Stimulated activated naive CD8-positive, alpha-beta T cell treated with anti-CD3 and anti-CD28 coated beads, Interleukin-15, Interleukin-2, amounts not matched to agents 100 ng/mL and 50 ng/mL, for 24 hours (primary cell): Measurements from ENCODE around the gene ZSCAN5C.

Experiments used
- H3K27ac Mint-ChIP-seq: one replicate; pipeline ENCODE4 v1.8.0; 2021; ENCODE audit warnings: mild to moderate bottlenecking, mixed read lengths
- H3K27me3 Mint-ChIP-seq: one replicate; pipeline ENCODE4 v1.8.0; 2021; ENCODE audit warnings: mixed read lengths
- H3K36me3 Mint-ChIP-seq: one replicate; pipeline ENCODE4 v1.8.0; 2021; ENCODE audit warnings: low read depth, mixed read lengths
- H3K4me1 Mint-ChIP-seq: one replicate; pipeline ENCODE4 v1.8.0; 2021; ENCODE audit warnings: low read depth, mixed read lengths
- H3K4me3 Mint-ChIP-seq: one replicate; pipeline ENCODE4 v1.8.0; 2021; ENCODE audit warnings: mild to moderate bottlenecking, mixed read lengths
- H3K9me3 Mint-ChIP-seq: one replicate; pipeline ENCODE4 v1.8.0; 2021; ENCODE audit warnings: mixed read lengths

The ZSCAN5C gene

GRCh38 chr19:56201973-56202372, at the start of gene ZSCAN5C:
Gene ZSCAN5C, plus strand, starts transcription at chr19:56202273. Its CDS starts 3,641 bp downstream, at chr19:56205914.
- Mint-ChIP-seq H3K4me3 (no peak within 1 kb of the TSS), H3K36me3 (no peaks in the 10 kb centered on the region), H3K4me1 (no peaks in the 10 kb centered on the region), H3K27ac (no peak within 1 kb of the TSS), H3K27me3 (peaks cover 5% of the 10 kb centered on the region), H3K9me3 (no peaks in the 10 kb centered on the region)

GRCh38 chr19:56152644-56153043, 49.4 kb upstream of the ZSCAN5C start:
- peaks cover 8% of the 10 kb centered on the region for H3K4me1 Mint-ChIP-seq
- no peaks in the 10 kb centered on the region for H3K9me3 Mint-ChIP-seq
- H3K27me3 Mint-ChIP-seq: no peaks in the 10 kb centered on the region
- H3K27ac Mint-ChIP-seq: no peak overlapping the region
- no peak overlapping the region for H3K4me3 Mint-ChIP-seq
- peaks cover 32% of the 10 kb centered on the region for H3K36me3 Mint-ChIP-seq

GRCh38 chr19:56153507-56153906, 48.6 kb upstream of the ZSCAN5C start:
- H3K36me3 Mint-ChIP-seq: peaks cover 25% of the 10 kb centered on the region
- no peak overlapping the region for H3K4me3 Mint-ChIP-seq
- H3K27me3 Mint-ChIP-seq: no peaks in the 10 kb centered on the region
- H3K9me3 Mint-ChIP-seq: no peaks in the 10 kb centered on the region
- H3K4me1 Mint-ChIP-seq: peaks cover 8% of the 10 kb centered on the region
- H3K27ac Mint-ChIP-seq: peak overlapping the region; percentile 39

- Mint-ChIP-seq H3K36me3 (peaks cover 24% of the 10 kb centered on the region), H3K9me3 (no peaks in the 10 kb centered on the region), H3K27ac (peak overlapping the region; percentile 52), H3K27me3 (no peaks in the 10 kb centered on the region), H3K4me1 (peaks cover 8% of the 10 kb centered on the region), H3K4me3 (no peak overlapping the region)
Measured at GRCh38 chr19:56155124-56155687, 46.9 kb upstream of the ZSCAN5C start.

GRCh38 chr19:56156768-56157167, 45.3 kb upstream of the ZSCAN5C start:
- H3K4me1 Mint-ChIP-seq: peaks cover 8% of the 10 kb centered on the region
- no peaks in the 10 kb centered on the region for H3K27me3 Mint-ChIP-seq
- H3K36me3 Mint-ChIP-seq: peaks cover 22% of the 10 kb centered on the region
- H3K9me3 Mint-ChIP-seq: no peaks in the 10 kb centered on the region
- H3K4me3 Mint-ChIP-seq: no peak overlapping the region
- H3K27ac Mint-ChIP-seq: no peak overlapping the region

GRCh38 chr19:56158170-56158757, 43.8 kb upstream of the ZSCAN5C start:
- H3K9me3 Mint-ChIP-seq: no peaks in the 10 kb centered on the region
- H3K36me3 Mint-ChIP-seq: peaks cover 22% of the 10 kb centered on the region
- no peaks in the 10 kb centered on the region for H3K27me3 Mint-ChIP-seq
- H3K4me3 Mint-ChIP-seq: no peak overlapping the region
- H3K27ac Mint-ChIP-seq: no peak overlapping the region
- peaks cover 16% of the 10 kb centered on the region for H3K4me1 Mint-ChIP-seq

GRCh38 chr19:56159009-56159559, 43.0 kb upstream of the ZSCAN5C start:
- H3K27me3 Mint-ChIP-seq: no peaks in the 10 kb centered on the region
- H3K4me1 Mint-ChIP-seq: peaks cover 12% of the 10 kb centered on the region
- no peak overlapping the region for H3K4me3 Mint-ChIP-seq
- peaks cover 19% of the 10 kb centered on the region for H3K36me3 Mint-ChIP-seq
- H3K9me3 Mint-ChIP-seq: no peaks in the 10 kb centered on the region
- peak overlapping the region; percentile 31 for H3K27ac Mint-ChIP-seq

- no peaks in the 10 kb centered on the region for H3K27me3 Mint-ChIP-seq
- peaks cover 14% of the 10 kb centered on the region for H3K4me1 Mint-ChIP-seq
- peaks cover 19% of the 10 kb centered on the region for H3K36me3 Mint-ChIP-seq
- no peaks in the 10 kb centered on the region for H3K9me3 Mint-ChIP-seq
- H3K4me3 Mint-ChIP-seq: no peak overlapping the region
- no peak overlapping the region for H3K27ac Mint-ChIP-seq
Measured at GRCh38 chr19:56159622-56160271, 42.3 kb upstream of the ZSCAN5C start.

- Mint-ChIP-seq H3K27me3 (no peaks in the 10 kb centered on the region), H3K4me1 (peaks cover 14% of the 10 kb centered on the region), H3K9me3 (no peaks in the 10 kb centered on the region), H3K36me3 (peaks cover 16% of the 10 kb centered on the region), H3K4me3 (no peak overlapping the region), H3K27ac (no peak overlapping the region)
Measured at GRCh38 chr19:56161534-56161933, 40.5 kb upstream of the ZSCAN5C start.

- no peaks in the 10 kb centered on the region for H3K9me3 Mint-ChIP-seq
- H3K4me3 Mint-ChIP-seq: no peak overlapping the region
- H3K27me3 Mint-ChIP-seq: no peaks in the 10 kb centered on the region
- peaks cover 13% of the 10 kb centered on the region for H3K36me3 Mint-ChIP-seq
- peaks cover 14% of the 10 kb centered on the region for H3K4me1 Mint-ChIP-seq
- H3K27ac Mint-ChIP-seq: no peak overlapping the region
Measured at GRCh38 chr19:56162258-56162657, 39.8 kb upstream of the ZSCAN5C start.

- Mint-ChIP-seq H3K4me1 (peaks cover 14% of the 10 kb centered on the region), H3K27me3 (no peaks in the 10 kb centered on the region), H3K9me3 (no peaks in the 10 kb centered on the region), H3K36me3 (peaks cover 9% of the 10 kb centered on the region), H3K4me3 (no peak overlapping the region), H3K27ac (peak overlapping the region; percentile 36)
Measured at GRCh38 chr19:56163097-56163496, 39.0 kb upstream of the ZSCAN5C start.

- no peaks in the 10 kb centered on the region for H3K9me3 Mint-ChIP-seq
Measured at GRCh38 chr19:56167064-56167578, 35.0 kb upstream of the ZSCAN5C start.

GRCh38 chr19:56170261-56170660, 31.8 kb upstream of the ZSCAN5C start:
- H3K36me3 Mint-ChIP-seq: no peaks in the 10 kb centered on the region
- H3K4me3 Mint-ChIP-seq: no peak overlapping the region
- peaks cover 3% of the 10 kb centered on the region for H3K4me1 Mint-ChIP-seq
- no peak overlapping the region for H3K27ac Mint-ChIP-seq
- H3K27me3 Mint-ChIP-seq: no peaks in the 10 kb centered on the region
- H3K9me3 Mint-ChIP-seq: no peaks in the 10 kb centered on the region

More at GRCh38 chr19:56167064-56167578, 35.0 kb upstream of the ZSCAN5C start:
- no peak overlapping the region for H3K27ac Mint-ChIP-seq
- H3K4me3 Mint-ChIP-seq: no peak overlapping the region
- no peaks in the 10 kb centered on the region for H3K36me3 Mint-ChIP-seq
- peaks cover 14% of the 10 kb centered on the region for H3K4me1 Mint-ChIP-seq
- no peaks in the 10 kb centered on the region for H3K27me3 Mint-ChIP-seq

- Mint-ChIP-seq H3K27ac (no peak overlapping the region), H3K9me3 (no peaks in the 10 kb centered on the region), H3K4me1 (peaks cover 3% of the 10 kb centered on the region), H3K27me3 (no peaks in the 10 kb centered on the region), H3K4me3 (no peak overlapping the region), H3K36me3 (no peaks in the 10 kb centered on the region)
Measured at GRCh38 chr19:56174086-56174485, 28.0 kb upstream of the ZSCAN5C start.

GRCh38 chr19:56174550-56174949, 27.5 kb upstream of the ZSCAN5C start:
- no peaks in the 10 kb centered on the region for H3K27me3 Mint-ChIP-seq
- peaks cover 3% of the 10 kb centered on the region for H3K4me1 Mint-ChIP-seq
- H3K27ac Mint-ChIP-seq: no peak overlapping the region

More at GRCh38 chr19:56174550-56174949, 27.5 kb upstream of the ZSCAN5C start:
- no peaks in the 10 kb centered on the region for H3K9me3 Mint-ChIP-seq
- H3K4me3 Mint-ChIP-seq: no peak overlapping the region
- no peaks in the 10 kb centered on the region for H3K36me3 Mint-ChIP-seq
